Thyroid gland (tissue), 4 donors: ENCODE results near the gene PYHIN1.

Source experiments
- CTCF ChIP-seq, 6 experiments: fragments of 200-600 bp in 3 of 6; fragments of 450-650 bp in 3 of 6; sonication (generic) in 3 of 6; IDR thresholded peaks; one replicate each; pipeline ENCODE4 v1.5.1; 2016 to 2019; ENCODE audit warnings: antibody characterized with exemption in 6 of 6, mild to moderate bottlenecking in 2 of 6, inconsistent platforms in 1 of 6, moderate library complexity in 1 of 6
- POLR2A ChIP-seq, 2 donors: fragments of 450-650 bp; IDR thresholded peaks; one replicate each; pipeline ENCODE4 v1.6.1; 2017; ENCODE audit warnings: antibody characterized with exemption in 2 of 2, mild to moderate bottlenecking in 2 of 2, moderate library complexity in 1 of 2

GRCh38 chr1:158930504-158930903, 848 bp upstream of the PYHIN1 start:
- TF ChIP-seq CTCF (IDR thresholded peaks at IDR 0.05) (no peak), POLR2A (IDR thresholded peaks at IDR 0.05) (no peak)
